Esophagus muscularis mucosa (tissue), 4 donors: ENCODE data around the gene TIRAP. TPM values are rescaled to one million over a fixed set of nuclear protein-coding genes. Genes with fewer than 3 reads are reported as not detected.
A peak's percentile ranks its signal among the peaks of the same experiment; 100 is the strongest.

Experiments used
- DNase-seq: peaks from one replicate; pipeline ENCODE4 v3.0.0-alpha.2; 2017; ENCODE audit errors: extremely low spot score
- H3K27ac ChIP-seq, 4 donors: fragments of 200-600 bp; sonication (generic); replicated peaks in 1 of 4; 1 replicate in 3 of 4; 2 replicates in 1 of 4; pipeline ENCODE4 v1.5.1; 2016 to 2019; ENCODE audit warnings: mild to moderate bottlenecking in 1 of 4
- H3K27me3 ChIP-seq, 4 donors: fragments of 200-600 bp; sonication (generic); one replicate each; pipeline versions ENCODE4 v1.5.1 to v1.6.0; 2016 to 2019
- H3K36me3 ChIP-seq, 4 donors: fragments of 200-600 bp; sonication (generic); one replicate each; pipeline ENCODE4 v1.5.1; 2016 to 2019
- H3K4me1 ChIP-seq, 4 donors: fragments of 200-600 bp; sonication (generic); one replicate each; pipeline ENCODE4 v1.5.1; 2016 to 2019
- H3K4me3 ChIP-seq, 4 donors: fragments of 200-600 bp; sonication (generic); 1 replicate in 2 of 4; 2 replicates in 2 of 4; pipeline ENCODE4 v1.5.1; 2016 to 2019; ENCODE audit warnings: mild to moderate bottlenecking in 4 of 4, moderate library complexity in 1 of 4
- H3K9me3 ChIP-seq, 4 donors: fragments of 200-600 bp; sonication (generic); 1 replicate in 3 of 4; 2 replicates in 1 of 4; pipeline ENCODE4 v1.5.1; 2016 to 2019
- CTCF ChIP-seq, 3 experiments: fragments of 200-600 bp in 2 of 3; fragments of 450-650 bp in 1 of 3; sonication (generic) in 2 of 3; IDR thresholded peaks; one replicate each; pipeline ENCODE4 v1.5.1; 2017 to 2019; ENCODE audit warnings: antibody characterized with exemption in 3 of 3, mild to moderate bottlenecking in 2 of 3, moderate library complexity in 1 of 3
- EP300 ChIP-seq: sonication (generic); formaldehyde crosslinking; IDR thresholded peaks from one replicate; pipeline ENCODE4 v1.6.1; 2017; ENCODE audit warnings: antibody characterized with exemption
- POLR2A ChIP-seq: fragments of 450-650 bp; IDR thresholded peaks from one replicate; pipeline ENCODE4 v1.6.1; 2017; ENCODE audit warnings: antibody characterized with exemption, moderate library complexity, mild to moderate bottlenecking, low read depth
- POLR2AphosphoS5 ChIP-seq, 2 donors: sonication (generic); formaldehyde crosslinking; IDR thresholded peaks; one replicate each; pipeline ENCODE4 v1.6.1; 2017; ENCODE audit warnings: antibody characterized with exemption in 2 of 2
- WGBS: methylation state at CpG from one replicate; pipeline ENCODE4 v1.1.5; 2018; 5-methylcytosine and 5-hydroxymethylcytosine counted together
- intact Hi-C: fragments of 100-400 bp; cut with DNase I; formaldehyde crosslinking; loops from one replicate; pipeline ENCODE4 v1.15.1; 2023
- total RNA-seq, 4 donors: library from RNA; depleted of rRNA; stranded (reverse); fragments of >200 nt; gene quantifications; one replicate each; pipeline versions ENCODE4 v1.1.0 to v1.2.1, GENCODE V29; 2016

The TIRAP gene
- total RNA-seq, 4 donors from 2014 or later = 8.3 to 14.3 (median 13.4) TPM

- H3K36me3 ChIP-seq = peaks cover 42 to 66% (median 62%) of the 10 kb centered on the region in 4 donors
- WGBS = 72% methylated on average over 8 of the region's 8 CpGs
- TF ChIP-seq EP300 (no peak), POLR2AphosphoS5 (IDR thresholded peaks at IDR 0.05) (no peak), CTCF (IDR thresholded peaks at IDR 0.05) (no peak), POLR2A (no peak)
- intact Hi-C loops = loop anchor here (5.0 kb wide), 1 partner anchor 54 kb away; the partner anchor contains the start of genes FAM118B and RPUSD4
- H3K4me1 ChIP-seq = peaks cover 18 to 30% (median 23%) of the 10 kb centered on the region in 4 donors
- H3K27ac ChIP-seq = no peak overlapping the region
- no peaks in the 10 kb centered on the region for H3K27me3 ChIP-seq
- no peak overlapping the region for H3K4me3 ChIP-seq
- no peaks in the 10 kb centered on the region for H3K9me3 ChIP-seq
- no peak for DNase-seq
Measured at GRCh38 chr11:126265811-126266210, 17.1 kb upstream of the TIRAP start.

- Histone ChIP-seq H3K9me3 (no peaks in the 10 kb centered on the region), H3K36me3 (peaks cover 42 to 53% (median 48%) of the 10 kb centered on the region in 4 donors), H3K4me1 (peaks cover 18 to 34% (median 21%) of the 10 kb centered on the region in 4 donors), H3K4me3 (peak overlapping the region; percentile 69 to 92 (median 84)), H3K27ac (peak overlapping the region; percentile 87 to 95 (median 91)), H3K27me3 (no peaks in the 10 kb centered on the region)
- 81% methylated on average over 6 of the region's 6 CpGs for WGBS
- TF ChIP-seq POLR2AphosphoS5 (IDR thresholded peaks at IDR 0.05) (no peak), EP300 (no peak), CTCF (IDR thresholded peaks at IDR 0.05) (no peak), POLR2A (no peak)
- no peak for DNase-seq
- intact Hi-C loops = loop anchor here (5.0 kb wide), 1 partner anchor 55 kb away; the partner anchor contains the start of genes FAM118B and RPUSD4
Measured at GRCh38 chr11:126267650-126268049, 15.2 kb upstream of the TIRAP start.

- Histone ChIP-seq H3K36me3 (peaks cover 36 to 53% (median 47%) of the 10 kb centered on the region in 4 donors), H3K27ac (peak overlapping the region; percentile 87 to 95 (median 91)), H3K4me3 (peak overlapping the region; percentile 69 to 92 (median 84)), H3K27me3 (no peaks in the 10 kb centered on the region), H3K9me3 (no peaks in the 10 kb centered on the region), H3K4me1 (peaks cover 18 to 34% (median 21%) of the 10 kb centered on the region in 4 donors)
- DNase-seq = no peak
- WGBS = under 1% methylated on average over 23 of the region's 23 CpGs
- intact Hi-C loops = loop anchor here (5.0 kb wide), 1 partner anchor 56 kb away; the partner anchor contains the start of genes FAM118B and RPUSD4
- TF ChIP-seq POLR2AphosphoS5 (IDR thresholded peaks at IDR 0.05) = no peak
- no peak for TF ChIP-seq CTCF (IDR thresholded peaks at IDR 0.05)
- TF ChIP-seq EP300 = no peak
- no peak for TF ChIP-seq POLR2A
Measured at GRCh38 chr11:126268361-126268707, 14.6 kb upstream of the TIRAP start.

- peak within 1 kb of the TSS; percentile 69 to 92 (median 84) for H3K4me3 ChIP-seq
- H3K9me3 ChIP-seq = no peaks in the 10 kb centered on the region
- WGBS = 0% methylated on average over 28 of the region's 64 CpGs
- H3K4me1 ChIP-seq = peaks cover 18 to 34% (median 21%) of the 10 kb centered on the region in 4 donors
- H3K27me3 ChIP-seq = no peaks in the 10 kb centered on the region
- peaks cover 30 to 53% (median 47%) of the 10 kb centered on the region in 4 donors for H3K36me3 ChIP-seq
- DNase-seq = peak; percentile 100
- intact Hi-C loops = loop anchor here (5.0 kb wide), 1 partner anchor 57 kb away; the partner anchor contains the start of genes FAM118B and RPUSD4
- H3K27ac ChIP-seq = peak within 1 kb of the TSS; percentile 87 to 95 (median 91)
- TF ChIP-seq POLR2AphosphoS5 (IDR thresholded peaks at IDR 0.05) (peak; percentile 95), POLR2A (peak; percentile 49), CTCF (IDR thresholded peaks at IDR 0.05) (peak in 1 of 3 experiments; percentile 5), EP300 (no peak)
Measured at GRCh38 chr11:126268708-126269579, 13.9 kb upstream of the TIRAP start, which contains the start of the genes FOXRED1 and SRPRA. Gene FOXRED1 (plus strand): TSS chr11:126269154. CDS start chr11:126269207, 53 bp downstream. Gene SRPRA (minus strand): TSS chr11:126268895. CDS start chr11:126268804, 91 bp downstream.
